Measurements from ENCODE around the gene SLC4A3.

SLC4A3 gene

DNA sequence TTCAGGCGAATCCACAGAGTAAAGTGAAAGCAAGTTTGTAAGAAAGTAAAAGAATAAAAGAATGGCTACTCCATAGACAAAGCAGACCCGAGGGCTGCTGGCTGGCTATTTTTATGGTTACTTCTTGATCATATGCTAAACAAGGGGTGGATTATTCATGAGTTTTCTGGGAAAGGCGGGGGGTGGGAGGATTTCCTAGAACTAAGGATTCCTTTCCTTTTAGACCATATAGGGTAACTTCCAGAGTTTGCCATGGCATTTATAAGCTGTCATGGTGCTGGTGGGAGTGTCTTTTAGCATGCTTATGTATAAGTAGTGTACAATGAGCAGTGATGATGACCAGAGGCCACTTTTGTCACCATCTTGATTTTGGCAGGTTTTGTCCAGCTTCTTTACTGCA is 59.8 kb downstream of the SLC4A3 start:
- no peak for DNase-seq (ENCODE audit: extremely low read depth, low read depth)
- TF ChIP-seq, protein P1, sequence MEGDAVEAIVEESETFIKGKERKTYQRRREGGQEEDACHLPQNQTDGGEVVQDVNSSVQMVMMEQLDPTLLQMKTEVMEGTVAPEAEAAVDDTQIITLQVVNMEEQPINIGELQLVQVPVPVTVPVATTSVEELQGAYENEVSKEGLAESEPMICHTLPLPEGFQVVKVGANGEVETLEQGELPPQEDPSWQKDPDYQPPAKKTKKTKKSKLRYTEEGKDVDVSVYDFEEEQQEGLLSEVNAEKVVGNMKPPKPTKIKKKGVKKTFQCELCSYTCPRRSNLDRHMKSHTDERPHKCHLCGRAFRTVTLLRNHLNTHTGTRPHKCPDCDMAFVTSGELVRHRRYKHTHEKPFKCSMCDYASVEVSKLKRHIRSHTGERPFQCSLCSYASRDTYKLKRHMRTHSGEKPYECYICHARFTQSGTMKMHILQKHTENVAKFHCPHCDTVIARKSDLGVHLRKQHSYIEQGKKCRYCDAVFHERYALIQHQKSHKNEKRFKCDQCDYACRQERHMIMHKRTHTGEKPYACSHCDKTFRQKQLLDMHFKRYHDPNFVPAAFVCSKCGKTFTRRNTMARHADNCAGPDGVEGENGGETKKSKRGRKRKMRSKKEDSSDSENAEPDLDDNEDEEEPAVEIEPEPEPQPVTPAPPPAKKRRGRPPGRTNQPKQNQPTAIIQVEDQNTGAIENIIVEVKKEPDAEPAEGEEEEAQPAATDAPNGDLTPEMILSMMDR (IDR thresholded peaks at IDR 0.05; ENCODE audit: low read depth, low read length): no peak

DNA sequence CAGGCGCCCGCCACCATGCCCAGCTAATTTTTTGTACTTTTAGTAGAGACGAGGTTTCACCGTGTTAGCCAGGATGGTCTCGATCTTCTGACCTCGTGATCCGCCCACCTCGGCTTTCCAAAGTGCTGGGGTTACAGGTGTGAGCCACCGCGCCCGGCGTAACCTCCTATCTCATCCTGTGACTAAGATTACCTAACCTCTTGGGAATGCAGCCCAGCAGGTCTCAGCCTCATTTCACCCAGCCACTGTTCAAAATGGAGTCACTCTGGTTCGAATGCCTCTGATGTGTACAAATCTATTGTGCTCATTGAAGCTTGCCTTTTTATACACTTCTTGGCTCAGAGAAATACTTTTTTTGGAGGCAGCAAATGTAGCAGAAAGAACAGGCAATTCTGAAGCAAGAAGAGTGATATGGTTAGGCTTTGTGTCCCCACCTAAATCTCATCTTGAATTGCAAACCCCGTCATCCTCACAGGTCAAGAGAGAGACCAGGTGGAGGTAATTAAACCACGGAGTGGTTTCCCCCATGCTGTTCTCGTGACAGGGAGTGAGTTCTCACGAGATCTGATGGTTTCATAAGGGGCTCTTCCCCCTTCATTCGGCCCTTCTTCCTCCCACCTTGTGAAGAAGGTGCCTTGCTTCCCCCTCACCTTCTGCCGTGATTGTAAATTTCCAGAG is 60.6 kb downstream of the SLC4A3 start:
- TF ChIP-seq, protein P1 (IDR thresholded peaks at IDR 0.05; ENCODE audit: low read depth, low read length): no peak
- no peak for DNase-seq (ENCODE audit: extremely low read depth, low read depth)

DNA sequence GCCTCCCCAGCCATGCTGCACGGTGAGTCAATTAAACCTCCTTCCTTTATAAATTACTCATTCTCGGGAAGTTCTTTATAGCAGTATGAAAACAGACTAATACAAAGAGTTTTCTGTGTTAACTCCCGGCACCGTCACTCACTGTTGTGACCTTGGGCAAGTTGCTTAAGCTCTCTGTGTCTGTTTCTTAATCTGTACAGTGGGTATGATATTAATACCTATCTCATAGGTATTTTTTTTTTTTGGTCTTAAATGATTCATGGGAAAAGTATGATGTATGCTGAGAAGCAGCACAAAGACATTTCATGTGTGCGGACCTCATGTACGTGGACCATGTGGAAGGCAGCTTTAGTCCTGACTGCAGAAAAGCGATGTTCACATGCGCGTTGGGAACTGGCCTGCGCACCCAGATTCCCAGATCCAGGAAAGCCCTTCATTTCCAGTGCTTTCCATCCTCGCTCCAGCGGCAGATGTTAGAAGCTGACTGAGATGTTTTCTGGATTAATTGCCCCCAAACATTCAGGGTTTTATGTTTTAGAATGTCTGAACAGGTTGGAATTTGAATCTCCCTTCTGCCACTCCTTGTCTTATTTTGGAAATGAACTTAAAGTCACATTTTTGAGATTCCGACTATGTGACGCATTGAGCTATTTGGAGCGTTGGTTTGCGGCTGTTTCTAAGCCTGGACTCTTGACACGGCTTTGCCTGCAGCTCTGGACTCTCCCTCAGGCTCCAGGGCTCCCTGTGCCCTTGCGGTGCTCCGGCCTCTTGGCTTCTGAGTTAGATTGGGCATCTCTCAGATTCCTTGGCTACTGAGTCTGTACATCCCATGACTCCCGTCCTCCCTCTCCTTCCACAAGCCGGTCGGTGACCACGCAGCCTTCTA is 61.4 kb downstream of the SLC4A3 start:
- TF ChIP-seq, protein P1 (IDR thresholded peaks at IDR 0.05; ENCODE audit: low read depth, low read length): no peak
- DNase-seq (ENCODE audit: extremely low read depth, low read depth): no peak

DNA sequence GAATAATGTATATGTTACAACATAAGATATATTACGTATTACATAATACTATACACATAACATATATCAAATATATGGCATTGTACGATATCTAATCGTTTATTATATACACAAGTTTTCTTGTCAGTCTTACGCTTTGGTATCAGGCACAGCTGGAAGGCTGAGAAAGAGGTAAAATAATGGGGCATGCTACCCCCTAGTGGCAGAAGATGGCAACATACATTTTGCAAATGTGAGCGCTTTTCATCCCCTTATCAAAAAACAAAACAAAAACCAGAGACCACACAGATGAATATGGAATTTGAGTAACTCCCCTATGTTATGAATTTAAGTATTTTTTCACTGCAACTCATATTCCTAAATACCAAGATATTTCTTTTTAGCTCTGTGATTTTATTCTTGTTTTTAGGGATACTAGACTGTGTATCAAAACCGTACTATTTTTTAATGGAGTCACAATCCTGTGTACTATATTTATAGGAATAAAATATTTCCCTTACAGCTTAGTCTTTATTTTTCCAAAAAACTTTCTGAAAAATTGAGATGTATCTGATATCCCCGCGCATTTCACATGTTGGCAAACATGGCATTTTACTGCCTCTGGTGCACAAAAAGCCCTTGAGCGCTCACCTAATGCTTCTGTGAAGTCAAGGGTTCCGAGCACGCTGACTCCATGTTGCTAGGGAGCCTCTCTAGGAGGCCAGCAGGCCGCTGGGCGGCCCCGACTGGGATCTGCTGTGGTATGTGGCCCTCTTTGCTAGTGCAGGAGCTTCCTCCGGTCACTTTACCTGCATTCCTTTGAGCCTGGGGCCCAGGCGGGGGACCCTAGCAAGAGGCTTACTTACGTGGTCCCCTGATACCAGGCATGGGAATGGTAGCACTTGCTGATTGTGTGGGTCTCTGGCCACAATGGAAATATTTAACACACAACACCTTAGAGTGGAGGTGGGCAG is 62.5 kb downstream of the SLC4A3 start:
- TF ChIP-seq, protein P1 (IDR thresholded peaks at IDR 0.05; ENCODE audit: low read depth, low read length): peak; percentile 80
- no peak for DNase-seq (ENCODE audit: extremely low read depth, low read depth)

DNA sequence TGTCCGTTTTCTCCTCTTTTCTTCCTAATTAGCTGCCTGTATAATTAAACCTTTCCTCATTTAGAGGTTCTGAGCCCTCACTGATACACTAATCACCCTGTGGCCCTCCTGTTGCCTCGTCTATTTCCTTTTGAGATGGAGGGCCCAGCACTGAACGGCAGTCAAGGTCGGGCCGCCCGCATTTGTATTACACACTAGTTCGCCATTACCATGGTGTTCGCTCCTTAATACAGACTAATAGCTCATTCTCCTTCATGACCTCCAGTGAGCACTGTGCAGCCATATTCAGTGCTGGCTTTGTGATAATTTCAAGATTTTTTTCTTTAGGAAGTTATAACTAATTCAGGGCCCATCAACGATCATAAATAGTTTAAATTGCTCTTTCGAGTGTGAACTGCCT is 64.1 kb downstream of the SLC4A3 start:
- TF ChIP-seq, protein P1 (IDR thresholded peaks at IDR 0.05; ENCODE audit: low read depth, low read length): no peak
- no peak for DNase-seq (ENCODE audit: extremely low read depth, low read depth)

Measured in AG09319 (cell line).